Subcutaneous abdominal adipose tissue (tissue), 5 donors: Measurements from ENCODE around the gene VPS9D1.
A peak's percentile ranks its signal among the peaks of the same experiment; 100 is the strongest.

Source experiments
- H3K27ac ChIP-seq: one replicate; pipeline ENCODE4 v1.7.0; 2013; ENCODE audit warnings: low read depth, mild to moderate bottlenecking, inconsistent platforms, low read length, moderate library complexity
- H3K27me3 ChIP-seq, 5 donors: one replicate each; pipeline ENCODE4 v1.7.0; 2013; ENCODE audit warnings: low read length in 5 of 5, inconsistent platforms in 1 of 5; ENCODE audit not compliant: control insufficient read depth in 5 of 5, insufficient read depth in 4 of 5
- H3K36me3 ChIP-seq, 5 donors: one replicate each; pipeline ENCODE4 v1.7.0; 2013; ENCODE audit warnings: low read length in 5 of 5; ENCODE audit not compliant: control insufficient read depth in 5 of 5, insufficient read depth in 5 of 5
- H3K4me1 ChIP-seq, 5 donors: one replicate each; pipeline ENCODE4 v1.7.0; 2013; ENCODE audit warnings: low read length in 5 of 5, mild to moderate bottlenecking in 3 of 5, moderate library complexity in 1 of 5; ENCODE audit not compliant: control insufficient read depth in 5 of 5, insufficient read depth in 5 of 5
- H3K4me3 ChIP-seq, 5 donors: one replicate each; pipeline ENCODE4 v1.7.0; 2013; ENCODE audit warnings: low read length in 5 of 5, low read depth in 1 of 5
- H3K9ac ChIP-seq, 5 donors: one replicate each; pipeline ENCODE4 v1.7.0; 2013; ENCODE audit warnings: low read length in 5 of 5, mild to moderate bottlenecking in 4 of 5, moderate library complexity in 3 of 5
- H3K9me3 ChIP-seq, 5 donors: one replicate each; pipeline ENCODE4 v1.7.0; 2013; ENCODE audit warnings: low read length in 5 of 5; ENCODE audit not compliant: control insufficient read depth in 5 of 5
- donor health status: healthy.
- donor health status: healthy.
- donor health status: healthy.
- donor health status: healthy.
- donor health status: healthy.

Gene VPS9D1

DNA sequence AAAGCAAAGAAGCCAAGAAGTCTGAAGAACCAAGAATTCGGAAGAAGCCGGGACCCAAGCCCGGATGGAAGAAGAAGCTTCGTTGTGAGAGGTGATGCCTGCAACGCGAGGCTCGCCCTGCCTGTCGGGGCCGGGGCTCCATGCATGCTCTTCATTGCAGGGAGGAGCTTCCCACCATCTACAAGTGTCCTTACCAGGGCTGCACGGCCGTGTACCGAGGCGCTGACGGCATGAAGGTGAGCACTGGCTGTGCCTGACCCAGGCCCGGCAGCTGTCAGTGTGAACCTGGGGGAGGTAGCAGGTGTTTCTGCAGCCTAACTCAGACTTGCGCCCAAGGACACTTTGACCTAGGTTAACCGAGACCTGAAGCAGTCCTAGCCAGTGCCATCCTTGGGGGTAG, 12.6 kb upstream of the VPS9D1 start:
- Histone ChIP-seq H3K4me1 (no peaks in the 10 kb centered on the region), H3K4me3 (no peak overlapping the region), H3K9me3 (no peaks in the 10 kb centered on the region), H3K27me3 (no peaks in the 10 kb centered on the region), H3K36me3 (peaks cover 0 to 98% (median 86%) of the 10 kb centered on the region in 5 donors), H3K9ac (no peak overlapping the region), H3K27ac (no peak overlapping the region)

DNA sequence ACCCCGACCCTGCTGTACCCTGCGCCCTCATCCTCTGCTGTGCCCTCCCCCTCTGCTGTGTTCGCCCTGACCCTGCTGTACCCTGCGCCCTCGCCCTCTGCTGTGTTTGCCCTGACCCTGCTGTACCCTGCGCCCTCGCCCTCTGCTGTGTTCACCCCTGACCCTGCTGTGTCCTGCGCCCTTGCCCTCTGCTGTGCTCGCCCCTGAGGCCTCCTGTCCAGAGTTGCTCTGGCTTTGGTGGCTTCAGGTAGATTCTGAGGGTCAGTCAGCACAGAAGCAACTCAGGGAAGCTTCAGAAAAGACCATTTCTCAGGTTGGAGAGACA, 12.2 kb upstream of the VPS9D1 start:
- Histone ChIP-seq H3K27ac (no peak overlapping the region), H3K9me3 (no peaks in the 10 kb centered on the region), H3K36me3 (peaks cover 0 to 96% (median 82%) of the 10 kb centered on the region in 5 donors), H3K27me3 (no peaks in the 10 kb centered on the region), H3K4me1 (no peaks in the 10 kb centered on the region), H3K9ac (no peak overlapping the region), H3K4me3 (no peak overlapping the region)

DNA sequence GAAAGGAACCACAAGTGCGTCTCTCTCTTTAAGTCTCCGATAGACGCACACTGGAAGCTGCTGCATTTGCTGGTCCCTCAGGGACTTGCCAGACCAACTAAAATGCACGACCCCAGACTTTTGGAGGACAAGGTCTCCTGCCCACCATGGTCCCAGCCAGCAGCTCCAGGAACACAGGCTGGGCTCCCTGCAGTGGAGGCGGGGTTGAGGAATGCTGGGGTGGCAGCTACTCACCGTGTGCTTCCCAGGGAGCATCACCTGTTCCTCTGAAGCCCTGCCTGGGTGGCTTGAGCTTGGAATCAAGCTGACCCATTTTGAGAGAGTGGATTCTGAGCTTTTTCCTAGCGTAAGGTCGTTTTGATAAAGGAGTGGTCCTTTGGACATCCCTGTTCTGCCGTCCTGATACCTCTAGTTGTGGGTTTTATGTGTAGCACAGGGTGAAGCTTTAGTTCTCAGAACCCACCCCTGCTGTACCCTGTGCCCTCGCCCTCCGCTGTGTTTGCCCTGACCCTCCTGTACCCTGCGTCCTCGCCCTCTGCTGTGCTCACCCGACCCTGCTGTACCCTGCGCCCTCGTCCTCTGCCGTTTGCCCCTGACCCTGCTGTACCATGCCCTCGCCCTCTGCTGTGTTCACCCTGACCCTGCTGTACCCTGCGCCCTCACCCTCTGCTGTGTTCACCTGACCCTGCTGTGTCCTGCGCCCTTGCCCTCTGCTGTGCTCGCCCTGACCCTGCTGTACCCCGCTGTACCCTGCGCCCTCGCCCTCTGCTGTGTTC, 11.6 kb upstream of the VPS9D1 start:
- H3K4me3 ChIP-seq = no peak overlapping the region
- peaks cover 0 to 96% (median 82%) of the 10 kb centered on the region in 5 donors for H3K36me3 ChIP-seq
- H3K27me3 ChIP-seq = no peaks in the 10 kb centered on the region
- no peaks in the 10 kb centered on the region for H3K9me3 ChIP-seq
- H3K4me1 ChIP-seq = no peaks in the 10 kb centered on the region
- no peak overlapping the region for H3K27ac ChIP-seq
- no peak overlapping the region for H3K9ac ChIP-seq

DNA sequence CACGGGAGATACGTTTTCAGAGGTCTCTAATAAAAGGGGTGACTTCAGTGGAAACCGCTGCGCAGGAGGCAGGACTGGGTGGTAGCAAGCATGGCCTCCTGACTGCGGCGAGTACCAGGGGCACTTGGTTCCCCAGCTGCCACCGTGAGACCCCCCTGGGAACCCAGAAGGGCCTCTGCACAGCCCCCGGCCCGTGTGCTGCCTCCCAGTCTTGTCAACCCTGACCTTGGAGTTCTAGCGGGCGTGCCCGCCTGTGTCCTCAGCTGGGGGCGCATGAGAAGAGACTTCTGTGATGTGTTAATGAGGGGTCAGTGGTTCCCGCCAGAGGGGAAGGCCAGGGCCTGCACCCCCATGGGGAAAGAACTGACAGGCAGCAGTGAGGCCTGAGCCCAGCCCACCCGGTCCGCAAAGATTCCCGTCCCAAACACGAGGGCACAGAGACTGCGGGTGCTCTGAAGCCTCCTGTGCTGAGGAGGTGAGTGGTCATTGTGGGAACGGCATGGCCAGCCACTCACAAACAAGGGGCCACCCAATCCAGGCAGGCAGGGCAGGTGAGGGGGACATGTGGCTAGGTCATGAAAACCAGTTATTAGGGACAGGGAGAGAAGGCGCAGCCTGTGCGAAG, 10.0 kb upstream of the VPS9D1 start:
- no peaks in the 10 kb centered on the region for H3K27me3 ChIP-seq
- H3K9ac ChIP-seq = no peak overlapping the region
- H3K4me1 ChIP-seq = no peaks in the 10 kb centered on the region
- H3K4me3 ChIP-seq = no peak overlapping the region
- peaks cover 0 to 87% (median 76%) of the 10 kb centered on the region in 5 donors for H3K36me3 ChIP-seq
- H3K27ac ChIP-seq = no peak overlapping the region
- no peaks in the 10 kb centered on the region for H3K9me3 ChIP-seq

DNA sequence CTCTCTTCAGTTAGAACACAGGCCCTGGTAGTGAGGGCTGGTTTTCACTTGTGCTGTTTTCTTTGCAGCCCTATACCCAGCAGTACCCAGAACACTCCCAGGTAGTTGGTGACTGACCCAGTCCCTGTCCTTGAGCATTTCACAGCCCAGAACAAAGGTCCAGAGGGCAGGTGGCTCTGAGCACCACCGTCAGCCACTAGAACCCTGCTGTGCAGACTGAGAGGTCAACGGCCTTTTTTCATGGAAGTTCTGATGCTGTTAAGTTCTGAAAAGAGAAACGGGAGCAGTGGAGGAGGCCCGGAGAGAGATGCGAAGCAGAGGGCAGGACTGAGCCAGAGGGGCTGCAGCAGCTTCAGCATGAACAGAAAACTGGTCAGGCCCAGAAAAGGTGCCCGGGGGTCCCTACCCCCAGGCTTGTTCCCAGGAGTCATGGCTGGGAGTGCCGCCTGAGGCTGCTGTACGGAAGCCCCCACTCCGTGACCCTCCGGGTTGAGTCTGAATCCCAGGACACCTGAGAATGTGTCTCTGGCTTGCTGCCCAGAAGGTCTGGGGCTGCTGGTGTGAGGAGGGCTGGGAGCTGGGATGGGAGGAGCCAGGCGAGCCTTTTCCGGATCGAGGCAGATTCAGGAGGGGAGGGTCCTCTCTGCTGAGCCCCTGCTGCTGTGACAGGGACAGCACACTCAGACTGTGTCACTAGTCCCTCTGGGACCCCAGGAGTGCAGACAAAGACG, 9.3 kb upstream of the VPS9D1 start:
- Histone ChIP-seq H3K36me3 (peaks cover 0 to 80% (median 69%) of the 10 kb centered on the region in 5 donors), H3K27me3 (no peaks in the 10 kb centered on the region), H3K4me3 (no peak overlapping the region), H3K4me1 (no peaks in the 10 kb centered on the region), H3K9me3 (no peaks in the 10 kb centered on the region), H3K27ac (no peak overlapping the region), H3K9ac (no peak overlapping the region)

DNA sequence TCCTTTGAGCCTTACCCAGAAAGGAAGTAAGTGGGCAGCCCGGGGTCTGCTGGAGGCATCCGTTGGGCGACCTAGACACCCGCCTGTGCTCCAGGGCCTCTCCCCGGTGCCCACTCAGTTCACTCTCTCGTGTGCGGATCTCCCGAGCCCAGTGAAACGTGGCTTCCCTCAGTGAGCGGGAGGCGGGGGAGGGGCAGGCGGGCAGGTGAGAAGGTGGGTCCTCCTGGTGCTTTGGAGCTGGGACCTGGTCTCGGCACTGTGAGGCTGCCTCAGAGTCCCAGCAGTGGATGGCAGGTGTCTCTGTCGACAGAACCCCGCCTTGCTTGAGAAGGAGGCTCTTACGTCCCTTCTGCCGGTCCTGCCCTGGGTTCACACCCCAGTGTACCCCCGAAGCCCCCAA, 8.6 kb upstream of the VPS9D1 start:
- H3K4me1 ChIP-seq = peaks cover 0 to 3% (median 0%) of the 10 kb centered on the region in 5 donors
- peaks cover 0 to 77% (median 65%) of the 10 kb centered on the region in 5 donors for H3K36me3 ChIP-seq
- H3K4me3 ChIP-seq = no peak overlapping the region

DNA sequence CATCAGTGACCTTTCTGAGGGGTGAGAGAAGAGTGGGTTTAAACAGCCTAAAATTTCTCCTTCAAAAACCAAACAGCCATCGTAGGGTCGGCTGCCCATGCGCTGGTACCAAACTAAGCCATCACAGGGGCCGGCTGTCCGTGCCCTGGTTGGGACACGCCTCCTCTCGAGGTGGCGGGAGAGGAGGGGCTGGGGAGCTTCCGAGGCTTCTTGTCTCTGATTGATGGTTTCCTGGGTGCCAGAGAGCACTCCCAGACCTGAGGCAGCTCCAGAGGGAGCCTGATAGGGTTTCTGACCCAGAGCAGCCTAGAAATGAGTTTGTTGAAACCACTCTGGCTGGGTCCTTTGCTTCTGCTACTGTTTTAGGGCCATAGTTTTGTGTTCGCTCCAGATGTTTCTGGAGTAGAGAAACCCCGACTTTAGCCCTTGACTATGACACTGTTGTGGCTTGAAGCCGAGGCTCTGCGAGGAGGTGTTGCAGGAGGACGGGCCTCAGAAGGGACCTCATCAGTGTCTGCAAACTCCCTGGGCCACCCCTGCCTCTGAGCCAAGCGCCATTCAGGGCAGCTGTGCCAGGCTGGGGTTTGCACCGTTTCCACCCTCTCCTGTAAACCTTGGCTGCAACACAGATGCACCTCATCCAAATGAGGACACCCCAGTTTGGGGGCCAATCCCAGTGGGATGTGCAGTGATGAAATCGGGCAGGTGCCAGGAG, 6.9 kb upstream of the VPS9D1 start:
- Histone ChIP-seq H3K4me3 (no peak overlapping the region), H3K27ac (no peak overlapping the region), H3K27me3 (no peaks in the 10 kb centered on the region), H3K4me1 (peaks cover 4 to 19% (median 17%) of the 10 kb centered on the region in 5 donors), H3K9ac (no peak overlapping the region), H3K9me3 (no peaks in the 10 kb centered on the region), H3K36me3 (peaks cover 0 to 77% (median 63%) of the 10 kb centered on the region in 5 donors)

More for the DNA sequence above, 8.6 kb upstream of the VPS9D1 start:
- Histone ChIP-seq H3K27ac (no peak overlapping the region), H3K9me3 (no peaks in the 10 kb centered on the region), H3K27me3 (no peaks in the 10 kb centered on the region), H3K9ac (no peak overlapping the region)

DNA sequence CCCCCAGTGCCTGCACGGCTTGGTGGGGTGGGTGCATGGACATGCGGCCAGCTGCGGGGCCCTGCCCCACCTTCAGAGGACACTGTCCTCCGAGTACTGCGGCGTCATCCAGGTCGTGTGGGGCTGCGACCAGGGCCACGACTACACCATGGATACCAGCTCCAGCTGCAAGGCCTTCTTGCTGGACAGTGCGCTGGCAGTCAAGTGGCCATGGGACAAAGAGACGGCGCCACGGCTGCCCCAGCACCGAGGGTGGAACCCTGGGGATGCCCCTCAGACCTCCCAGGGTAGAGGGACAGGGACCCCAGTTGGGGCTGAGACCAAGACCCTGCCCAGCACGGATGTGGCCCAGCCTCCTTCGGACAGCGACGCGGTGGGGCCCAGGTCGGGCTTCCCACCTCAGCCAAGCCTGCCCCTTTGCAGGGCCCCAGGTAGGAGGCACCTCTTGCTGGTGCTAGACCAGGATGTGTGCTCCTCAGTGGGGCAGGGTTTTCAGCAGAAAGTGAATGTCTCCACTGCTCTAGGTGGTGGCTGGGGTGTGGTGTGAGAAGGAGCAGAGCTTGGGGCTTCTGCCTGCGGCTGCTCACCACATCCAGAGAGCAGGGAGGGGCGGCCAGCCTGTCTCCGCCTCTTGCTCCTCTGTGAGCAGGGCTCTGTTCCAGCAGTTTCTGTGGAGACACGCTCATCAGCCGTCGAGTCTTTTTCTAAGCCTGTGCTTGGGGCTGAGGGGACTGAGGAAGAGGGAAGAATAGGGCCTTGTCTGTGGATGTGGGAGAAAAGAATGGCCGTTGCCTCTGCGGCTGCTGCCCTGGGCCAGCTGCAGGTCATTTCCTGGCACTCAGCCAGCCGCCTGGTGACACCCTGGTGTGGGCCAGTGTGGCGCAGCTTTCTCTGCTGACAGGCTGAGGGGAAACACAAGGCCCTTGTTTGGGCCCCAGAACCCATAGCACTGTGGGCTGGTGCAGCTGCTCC, 2.9 kb upstream of the VPS9D1 start:
- H3K36me3 ChIP-seq = peaks cover 0 to 38% (median 28%) of the 10 kb centered on the region in 5 donors
- H3K9me3 ChIP-seq = no peaks in the 10 kb centered on the region
- H3K27ac ChIP-seq = no peak overlapping the region
- H3K9ac ChIP-seq = peak overlapping the region in 2 of 5 donors; percentile 41 to 53
- peaks cover 5 to 45% (median 30%) of the 10 kb centered on the region in 5 donors for H3K4me1 ChIP-seq
- peak overlapping the region in 2 of 5 donors; percentile 74 to 81 for H3K4me3 ChIP-seq
- H3K27me3 ChIP-seq = no peaks in the 10 kb centered on the region
